Activated CD8-positive, alpha-beta T cell treated with anti-CD3 and anti-CD28 coated beads, Interleukin-2, amount 10 ng/mL, durations not matched to agents 7 days and 5 days (primary cell): Measurements from ENCODE around the gene CHAD. TPM values are rescaled to one million over a fixed set of nuclear protein-coding genes. Genes with fewer than 3 reads are reported as not detected.
"Not testable (repeated sequence)": the region's sequence is repeated elsewhere in the genome, so short reads cannot be mapped to it uniquely, and the experiment has no call there.

Source experiments
- ATAC-seq: fragments of 150-1000 bp; cut with Tn5 transposase; one replicate; pipeline ENCODE4 v1.10.0; 2021; ENCODE audit warnings: moderate library complexity
- CTCF ChIA-PET: fragments of 350-600 bp; sonication (Branson Sonifier 250); formaldehyde crosslinking; loops from one replicate; lab custom pipeline; 2021; ENCODE audit warnings: antibody characterized with exemption; lab: Charles Lee
- POLR2A ChIA-PET: fragments of 350-600 bp; sonication (Branson Sonifier 250); formaldehyde crosslinking; loops from one replicate; lab custom pipeline; 2021; ENCODE audit warnings: antibody characterized with exemption; lab: Charles Lee
- DNase-seq: peaks from one replicate; pipeline ENCODE4 v3.0.0-alpha.2; 2020
- H3K27ac Mint-ChIP-seq: one replicate; pipeline ENCODE4 v1.8.0; 2021; ENCODE audit warnings: mild to moderate bottlenecking, mixed read lengths
- H3K27me3 Mint-ChIP-seq: one replicate; pipeline ENCODE4 v1.8.0; 2021; ENCODE audit warnings: low read depth, mixed read lengths
- H3K36me3 Mint-ChIP-seq: one replicate; pipeline ENCODE4 v1.8.0; 2021; ENCODE audit warnings: low read depth, mixed read lengths
- H3K4me1 Mint-ChIP-seq: one replicate; pipeline ENCODE4 v1.8.0; 2021; ENCODE audit warnings: low read depth, mixed read lengths
- H3K4me3 Mint-ChIP-seq: one replicate; pipeline ENCODE4 v1.8.0; 2021; ENCODE audit warnings: mild to moderate bottlenecking, mixed read lengths
- H3K9me3 Mint-ChIP-seq: one replicate; pipeline ENCODE4 v1.8.0; 2022; ENCODE audit warnings: mixed read lengths; ENCODE audit not compliant: insufficient read depth
- total RNA-seq, 2 experiments: library from RNA; stranded (reverse); gene quantifications; one replicate each; pipeline ENCODE4 v1.2.3, GENCODE V29; 2021

The CHAD gene
- total RNA-seq, 2 experiments from 2014 or later, result not detected

- POLR2A ChIA-PET, result interaction anchor here (0.9 kb wide), 1 partner anchor 10 kb away, joined by 3 read pairs; no protein-coding TSS in a partner anchor
- CTCF ChIA-PET, result interaction anchor here (0.9 kb wide), 1 partner anchor 11 kb away, joined by 5 read pairs; no protein-coding TSS in a partner anchor
- Mint-ChIP-seq H3K36me3 (peaks cover 2% of the 10 kb centered on the region), H3K4me3 (no peak overlapping the region), H3K4me1 (peaks cover 19% of the 10 kb centered on the region), H3K9me3 (no peaks in the 10 kb centered on the region), H3K27ac (no peak overlapping the region), H3K27me3 (no peaks in the 10 kb centered on the region)
- ATAC-seq, result no peak
- DNase-seq, result no peak
Observed at GRCh38 chr17:50432125-50432762, 36.4 kb downstream of the CHAD start.

- DNase-seq, result no peak
- H3K4me1 Mint-ChIP-seq, result peaks cover 25% of the 10 kb centered on the region
- no peak overlapping the region for H3K4me3 Mint-ChIP-seq
- H3K9me3 Mint-ChIP-seq, result no peaks in the 10 kb centered on the region
- ChIA-PET CTCF (interaction anchor here (0.9 to 1.4 kb wide), 2 partner anchors 9 to 47 kb away, joined by 3 to 5 read pairs; partner anchors contain the start of gene RSAD1), POLR2A (interaction anchor here (1.2 kb wide), 1 partner anchor 34 kb away, joined by 5 read pairs; the partner anchor contains the start of gene LRRC59)
- H3K27ac Mint-ChIP-seq, result no peak overlapping the region
- no peaks in the 10 kb centered on the region for H3K27me3 Mint-ChIP-seq
- peaks cover 2% of the 10 kb centered on the region for H3K36me3 Mint-ChIP-seq
- ATAC-seq, result no peak
Observed at GRCh38 chr17:50430821-50431618, 37.7 kb downstream of the CHAD start.

GRCh38 chr17:50429793-50430192 is 38.9 kb downstream of the CHAD start:
- Mint-ChIP-seq H3K27ac (no peak overlapping the region), H3K27me3 (no peaks in the 10 kb centered on the region), H3K36me3 (peaks cover 2% of the 10 kb centered on the region), H3K4me3 (no peak overlapping the region), H3K4me1 (peaks cover 33% of the 10 kb centered on the region), H3K9me3 (no peaks in the 10 kb centered on the region)
- no peak for DNase-seq
- ChIA-PET POLR2A (interaction anchor here (1.2 kb wide), 1 partner anchor 32 kb away, joined by 5 read pairs; the partner anchor contains the start of gene LRRC59), CTCF (no interaction called here)
- ATAC-seq, result no peak

GRCh38 chr17:50428831-50429424 is 39.8 kb downstream of the CHAD start:
- no peaks in the 10 kb centered on the region for H3K27me3 Mint-ChIP-seq
- H3K36me3 Mint-ChIP-seq, result peaks cover 2% of the 10 kb centered on the region
- peaks cover 33% of the 10 kb centered on the region for H3K4me1 Mint-ChIP-seq
- DNase-seq (no peak), ATAC-seq (no peak)
- no peaks in the 10 kb centered on the region for H3K9me3 Mint-ChIP-seq
- no peak overlapping the region for H3K27ac Mint-ChIP-seq
- no peak overlapping the region for H3K4me3 Mint-ChIP-seq
- CTCF ChIA-PET, result interaction anchor here (1.0 kb wide), 1 partner anchor 32 kb away, joined by 3 read pairs; the partner anchor contains the start of gene LRRC59
- POLR2A ChIA-PET, result no interaction called here

DNA sequence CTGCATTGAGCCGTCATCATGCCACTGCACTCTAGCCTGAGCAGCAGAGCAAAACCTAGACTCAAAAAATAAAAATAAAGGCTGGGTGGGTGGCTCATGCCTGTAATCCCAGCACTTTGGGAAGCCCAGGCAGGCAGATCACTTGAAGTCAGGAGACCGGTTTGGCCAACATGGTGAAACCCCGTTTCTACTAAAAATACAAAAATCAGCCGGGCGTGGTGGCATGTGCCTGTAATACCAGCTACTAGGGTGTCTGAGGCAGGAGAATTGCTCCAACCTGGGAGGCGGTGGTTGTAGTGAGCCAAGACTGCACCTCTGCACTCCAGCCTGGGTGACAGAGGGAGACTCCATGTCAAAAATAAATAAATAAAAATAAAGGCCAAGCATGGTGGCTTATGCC is 40.6 kb downstream of the CHAD start:
- CTCF ChIA-PET, result interaction anchor here (0.9 to 4.5 kb wide), 3 partner anchors 9 to 51 kb away, joined by 4 to 44 read pairs (median 11); partner anchors contain the start of genes LRRC59 and RSAD1

DNA sequence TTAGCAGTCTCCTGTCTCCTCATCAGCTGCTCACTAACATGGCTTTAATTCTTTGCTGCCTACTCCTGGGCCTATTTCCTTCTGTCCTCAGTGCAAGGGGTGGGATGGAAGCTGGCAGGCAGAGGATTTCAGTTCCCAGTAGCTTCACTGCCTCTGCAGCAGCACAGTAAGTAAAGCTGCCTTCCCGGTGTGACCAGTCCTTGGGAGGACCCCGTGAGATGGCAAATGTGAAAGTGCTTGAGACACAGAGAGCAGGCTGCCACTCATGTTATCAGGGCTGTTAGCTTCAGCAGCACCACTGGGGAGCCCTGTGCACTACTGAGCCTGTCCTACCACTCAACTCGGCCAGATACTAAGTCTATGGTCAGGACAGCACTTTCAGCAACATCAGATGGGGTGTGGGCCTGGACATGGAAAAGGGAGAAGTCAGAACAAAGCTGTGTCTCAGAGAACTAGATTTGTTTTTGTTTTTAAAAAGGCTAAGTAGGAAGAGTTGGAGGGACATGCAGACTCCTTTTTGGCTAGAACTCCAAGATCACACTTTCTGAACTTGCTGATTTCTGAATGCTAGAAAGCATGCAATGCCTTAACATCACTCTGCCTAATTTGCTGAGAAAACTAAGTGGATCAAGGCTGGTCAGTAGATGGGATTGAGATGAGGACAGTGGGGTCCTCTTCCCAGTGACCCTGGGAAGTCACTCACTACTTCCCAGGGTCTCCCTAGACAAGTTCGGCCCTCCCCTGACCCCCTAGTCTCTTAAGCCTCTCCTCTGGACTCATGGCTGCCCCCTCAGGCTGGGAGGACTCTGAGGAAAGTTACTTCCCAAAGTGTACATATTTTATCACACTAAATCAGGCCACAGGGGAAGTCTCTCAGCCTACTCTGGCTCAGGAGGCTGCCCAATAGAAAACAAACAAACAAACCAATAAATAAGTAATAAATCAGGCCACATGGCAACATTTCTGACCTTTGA is 41.6 kb downstream of the CHAD start:
- Mint-ChIP-seq H3K4me1 (peaks cover 28% of the 10 kb centered on the region), H3K36me3 (peaks cover 2% of the 10 kb centered on the region), H3K4me3 (peak overlapping the region; percentile 82), H3K27me3 (no peaks in the 10 kb centered on the region), H3K9me3 (no peaks in the 10 kb centered on the region), H3K27ac (peak overlapping the region; percentile 79)
- peak; percentile 50 for ATAC-seq
- peak; percentile 42 for DNase-seq
- ChIA-PET POLR2A (interaction anchor here (1.0 to 1.9 kb wide), 4 partner anchors 30 to 55 kb away, joined by 3 to 14 read pairs (median 4); partner anchors contain the start of genes EME1 and LRRC59), CTCF (interaction anchor here (0.7 to 4.5 kb wide), 8 partner anchors 8 to 52 kb away, joined by 3 to 44 read pairs (median 4); partner anchors contain the start of genes LRRC59 and RSAD1)

More for the DNA sequence above, 40.6 kb downstream of the CHAD start:
- ATAC-seq, H3K36me3 Mint-ChIP-seq, H3K9me3 Mint-ChIP-seq, DNase-seq, H3K4me3 Mint-ChIP-seq, H3K27me3 Mint-ChIP-seq, POLR2A ChIA-PET: not testable (repeated sequence)
- H3K4me1 Mint-ChIP-seq, result peaks cover 29% of the 10 kb centered on the region
- peak overlapping the region; percentile 30 for H3K27ac Mint-ChIP-seq

- H3K4me1 Mint-ChIP-seq, result peaks cover 32% of the 10 kb centered on the region
- ChIA-PET POLR2A (interaction anchor here (1.0 to 1.9 kb wide), 5 partner anchors 29 to 55 kb away, joined by 3 to 14 read pairs (median 3); partner anchors contain the start of genes EME1 and LRRC59), CTCF (interaction anchor here (0.7 to 4.5 kb wide), 8 partner anchors 9 to 52 kb away, joined by 3 to 44 read pairs (median 4); partner anchors contain the start of genes LRRC59 and RSAD1)
- DNase-seq (no peak), ATAC-seq (no peak)
- H3K27me3 Mint-ChIP-seq, result no peaks in the 10 kb centered on the region
- H3K9me3 Mint-ChIP-seq, result no peaks in the 10 kb centered on the region
- H3K36me3 Mint-ChIP-seq, result peaks cover 2% of the 10 kb centered on the region
- peak overlapping the region; percentile 79 for H3K27ac Mint-ChIP-seq
- peak overlapping the region; percentile 82 for H3K4me3 Mint-ChIP-seq
Observed at GRCh38 chr17:50426472-50426782, 42.3 kb downstream of the CHAD start.

- ChIA-PET POLR2A (interaction anchor here (1.0 to 1.9 kb wide), 5 partner anchors 29 to 54 kb away, joined by 3 to 14 read pairs (median 3); partner anchors contain the start of genes EME1 and LRRC59), CTCF (interaction anchor here (0.7 to 4.5 kb wide), 7 partner anchors 9 to 53 kb away, joined by 3 to 44 read pairs (median 4); partner anchors contain the start of genes LRRC59 and RSAD1)
- Mint-ChIP-seq H3K9me3 (no peaks in the 10 kb centered on the region), H3K4me1 (peaks cover 37% of the 10 kb centered on the region), H3K27ac (peak within 1 kb of the TSS; percentile 90), H3K27me3 (no peaks in the 10 kb centered on the region), H3K36me3 (no peaks in the 10 kb centered on the region), H3K4me3 (peak within 1 kb of the TSS; percentile 82)
- peak; percentile 81 for DNase-seq
- ATAC-seq, result peak; percentile 87
Observed at GRCh38 chr17:50425682-50426471, 42.8 kb downstream of the CHAD start, which contains the start of gene ACSF2. Gene ACSF2, plus strand, starts transcription at chr17:50426218. Its CDS starts 44 bp downstream, at chr17:50426262.

DNA sequence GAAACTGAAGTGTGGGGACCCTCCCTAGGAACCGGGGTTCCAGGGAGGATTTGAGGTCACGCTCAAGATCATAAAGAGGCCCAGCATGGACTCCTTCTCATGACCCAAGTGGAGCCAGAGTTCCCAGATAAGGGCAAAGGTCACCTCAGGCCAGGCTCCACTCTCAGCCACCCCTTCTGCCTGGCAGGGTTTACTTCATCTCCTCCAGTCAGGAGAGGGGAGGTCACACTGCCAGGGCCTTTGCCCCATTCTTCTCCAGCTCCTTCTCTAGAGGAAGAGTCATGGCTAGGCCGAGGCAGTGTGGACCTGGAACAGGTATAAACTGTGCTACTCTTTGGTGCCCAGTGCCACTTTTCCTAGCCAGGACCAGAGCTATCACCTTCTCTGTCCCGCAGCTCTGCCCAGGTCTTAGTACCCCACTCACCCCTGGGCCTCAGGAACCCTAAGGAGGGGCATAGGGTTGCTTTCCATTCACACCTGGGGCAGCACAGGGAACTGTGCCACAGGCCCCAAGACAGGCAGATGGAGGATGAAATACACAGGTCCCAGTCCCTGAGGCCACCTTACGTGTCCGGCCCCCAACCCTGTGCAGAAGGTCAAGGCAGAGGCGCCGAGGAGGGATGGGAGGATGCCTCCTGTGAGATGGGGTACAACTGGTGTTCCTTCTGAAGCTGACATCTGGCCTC is 43.5 kb downstream of the CHAD start:
- CTCF ChIA-PET, result interaction anchor here (1.8 to 4.5 kb wide), 3 partner anchors 9 to 54 kb away, joined by 4 to 44 read pairs (median 11); partner anchors contain the start of genes LRRC59 and RSAD1
- peaks cover 43% of the 10 kb centered on the region for H3K4me1 Mint-ChIP-seq
- no peaks in the 10 kb centered on the region for H3K9me3 Mint-ChIP-seq
- no peaks in the 10 kb centered on the region for H3K27me3 Mint-ChIP-seq
- DNase-seq (no peak), ATAC-seq (no peak)
- peak overlapping the region; percentile 82 for H3K4me3 Mint-ChIP-seq
- H3K36me3 Mint-ChIP-seq, result peaks cover 5% of the 10 kb centered on the region
- POLR2A ChIA-PET, result interaction anchor here (1.0 to 1.9 kb wide), 2 partner anchors 46 to 51 kb away, joined by 3 to 5 read pairs; partner anchors contain the start of gene EME1
- peak overlapping the region; percentile 90 for H3K27ac Mint-ChIP-seq
